ENCODE results near the gene NDST3.
"Not testable (repeated sequence)": the region's sequence is repeated elsewhere in the genome, so short reads cannot be mapped to it uniquely, and the experiment has no call there.

Gene NDST3

GRCh38 chr4:118285931-118286330 lies 251.6 kb downstream of the NDST3 start:
- H3K4me3 ChIP-seq (ENCODE audit: low read length): no peak overlapping the region
- H3K9me3 ChIP-seq (ENCODE audit: control insufficient read depth, low read length): no peaks in the 10 kb centered on the region
- no peaks in the 10 kb centered on the region for H3K27me3 ChIP-seq (replicated peaks; ENCODE audit: control insufficient read depth, insufficient read depth, low read length)
- peaks cover 69% of the 10 kb centered on the region for H3K4me1 ChIP-seq (ENCODE audit: control insufficient read depth, insufficient read depth, low read length)
- H3K36me3 ChIP-seq (ENCODE audit: control insufficient read depth, insufficient read depth, low read length, severe bottlenecking): peaks cover 5% of the 10 kb centered on the region
- no peak overlapping the region for H3K9ac ChIP-seq (ENCODE audit: low read length)
- DNase-seq (ENCODE audit: low read depth): no peak

- H3K9me3 ChIP-seq (ENCODE audit: control insufficient read depth, low read length): no peaks in the 10 kb centered on the region
- no peaks in the 10 kb centered on the region for H3K36me3 ChIP-seq (ENCODE audit: control insufficient read depth, insufficient read depth, low read length, severe bottlenecking)
- H3K4me1 ChIP-seq (ENCODE audit: control insufficient read depth, insufficient read depth, low read length): peaks cover 62% of the 10 kb centered on the region
- no peak for DNase-seq (ENCODE audit: low read depth)
- H3K9ac ChIP-seq (ENCODE audit: low read length): no peak overlapping the region
- no peak overlapping the region for H3K4me3 ChIP-seq (ENCODE audit: low read length)
- H3K27me3 ChIP-seq (replicated peaks; ENCODE audit: control insufficient read depth, insufficient read depth, low read length): no peaks in the 10 kb centered on the region
Observed at GRCh38 chr4:118286685-118287084, 252.4 kb downstream of the NDST3 start.

- no peak overlapping the region for H3K4me3 ChIP-seq (ENCODE audit: low read length)
- peaks cover 50% of the 10 kb centered on the region for H3K4me1 ChIP-seq (ENCODE audit: control insufficient read depth, insufficient read depth, low read length)
- H3K27me3 ChIP-seq (replicated peaks; ENCODE audit: control insufficient read depth, insufficient read depth, low read length): no peaks in the 10 kb centered on the region
- peak; percentile 86 for DNase-seq (ENCODE audit: low read depth)
- no peaks in the 10 kb centered on the region for H3K36me3 ChIP-seq (ENCODE audit: control insufficient read depth, insufficient read depth, low read length, severe bottlenecking)
- no peaks in the 10 kb centered on the region for H3K9me3 ChIP-seq (ENCODE audit: control insufficient read depth, low read length)
- no peak overlapping the region for H3K9ac ChIP-seq (ENCODE audit: low read length)
Observed at GRCh38 chr4:118287711-118288451, 253.6 kb downstream of the NDST3 start.

- Histone ChIP-seq H3K36me3 (ENCODE audit: control insufficient read depth, insufficient read depth, low read length, severe bottlenecking) (no peaks in the 10 kb centered on the region), H3K27me3 (replicated peaks; ENCODE audit: control insufficient read depth, insufficient read depth, low read length) (no peaks in the 10 kb centered on the region), H3K4me1 (ENCODE audit: control insufficient read depth, insufficient read depth, low read length) (peaks cover 34% of the 10 kb centered on the region), H3K9me3 (ENCODE audit: control insufficient read depth, low read length) (no peaks in the 10 kb centered on the region), H3K4me3 (ENCODE audit: low read length) (peak overlapping the region; percentile 22), H3K9ac (ENCODE audit: low read length) (peak overlapping the region; percentile 25)
- peak; percentile 91 for DNase-seq (ENCODE audit: low read depth)
Observed at GRCh38 chr4:118289794-118290193, 255.5 kb downstream of the NDST3 start.

- no peaks in the 10 kb centered on the region for H3K9me3 ChIP-seq (ENCODE audit: control insufficient read depth, low read length)
- H3K27me3 ChIP-seq (replicated peaks; ENCODE audit: control insufficient read depth, insufficient read depth, low read length): no peaks in the 10 kb centered on the region
- no peaks in the 10 kb centered on the region for H3K36me3 ChIP-seq (ENCODE audit: control insufficient read depth, insufficient read depth, low read length, severe bottlenecking)
- H3K9ac ChIP-seq (ENCODE audit: low read length): no peak overlapping the region
- DNase-seq (ENCODE audit: low read depth): peak; percentile 30
- no peak overlapping the region for H3K4me3 ChIP-seq (ENCODE audit: low read length)
- H3K4me1 ChIP-seq (ENCODE audit: control insufficient read depth, insufficient read depth, low read length): peaks cover 34% of the 10 kb centered on the region
Observed at GRCh38 chr4:118290951-118291350, 256.7 kb downstream of the NDST3 start.

- H3K4me1 ChIP-seq (ENCODE audit: control insufficient read depth, insufficient read depth, low read length): no peaks in the 10 kb centered on the region
- no peak overlapping the region for H3K9ac ChIP-seq (ENCODE audit: low read length)
- H3K9me3 ChIP-seq (ENCODE audit: control insufficient read depth, low read length): no peaks in the 10 kb centered on the region
- no peaks in the 10 kb centered on the region for H3K36me3 ChIP-seq (ENCODE audit: control insufficient read depth, insufficient read depth, low read length, severe bottlenecking)
- no peak for DNase-seq (ENCODE audit: low read depth)
- H3K27me3 ChIP-seq (replicated peaks; ENCODE audit: control insufficient read depth, insufficient read depth, low read length): no peaks in the 10 kb centered on the region
- no peak overlapping the region for H3K4me3 ChIP-seq (ENCODE audit: low read length)
Observed at GRCh38 chr4:118296729-118297128, 262.4 kb downstream of the NDST3 start.

GRCh38 chr4:118299619-118300018 lies 265.3 kb downstream of the NDST3 start:
- not testable (repeated sequence) for H3K4me3 ChIP-seq (ENCODE audit: low read length); H3K9ac ChIP-seq (ENCODE audit: low read length); DNase-seq (ENCODE audit: low read depth); H3K9me3 ChIP-seq (ENCODE audit: control insufficient read depth, low read length); H3K27me3 ChIP-seq (replicated peaks; ENCODE audit: control insufficient read depth, insufficient read depth, low read length); H3K4me1 ChIP-seq (ENCODE audit: control insufficient read depth, insufficient read depth, low read length); H3K36me3 ChIP-seq (ENCODE audit: control insufficient read depth, insufficient read depth, low read length, severe bottlenecking)

- no peaks in the 10 kb centered on the region for H3K27me3 ChIP-seq (replicated peaks; ENCODE audit: control insufficient read depth, insufficient read depth, low read length)
- no peak overlapping the region for H3K9ac ChIP-seq (ENCODE audit: low read length)
- H3K4me3 ChIP-seq (ENCODE audit: low read length): no peak overlapping the region
- H3K9me3 ChIP-seq (ENCODE audit: control insufficient read depth, low read length): no peaks in the 10 kb centered on the region
- no peaks in the 10 kb centered on the region for H3K4me1 ChIP-seq (ENCODE audit: control insufficient read depth, insufficient read depth, low read length)
- H3K36me3 ChIP-seq (ENCODE audit: control insufficient read depth, insufficient read depth, low read length, severe bottlenecking): no peaks in the 10 kb centered on the region
- no peak for DNase-seq (ENCODE audit: low read depth)
Observed at GRCh38 chr4:118307643-118308042, 273.4 kb downstream of the NDST3 start.
